ENCODE measurements around the gene HPSE2.

The HPSE2 gene

DNA sequence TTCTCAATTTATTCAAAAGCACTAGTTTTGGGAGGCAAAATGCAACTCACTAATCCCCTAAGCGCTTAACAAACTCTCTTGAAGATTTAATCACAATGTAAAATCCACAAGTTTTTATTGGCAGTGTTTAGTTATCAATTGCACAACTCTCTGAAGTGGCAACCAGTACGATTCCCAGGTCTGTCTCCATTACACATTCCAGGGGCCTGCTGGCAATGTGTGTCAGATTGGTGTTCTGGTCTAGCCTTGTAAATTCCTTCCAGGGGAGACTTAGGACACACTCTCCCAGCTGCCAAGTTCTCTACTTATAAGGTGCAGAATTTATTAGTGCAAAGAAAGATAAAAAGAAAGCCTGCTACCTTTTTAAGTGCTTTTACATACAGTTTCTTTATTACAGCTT, 624.2 kb downstream of the HPSE2 start:
- DNase-seq (ENCODE audit: low read depth, low spot score): no peak
- Histone ChIP-seq H3K9ac (ENCODE audit: insufficient read length) (no peak overlapping the region), H3K4me3 (no peak overlapping the region), H3K36me3 (ENCODE audit: insufficient read depth, low read length) (no peaks in the 10 kb centered on the region), H3K9me3 (ENCODE audit: low read depth, low read length) (no peaks in the 10 kb centered on the region), H3K27ac (no peak overlapping the region)
- TF ChIP-seq POLR2AphosphoS5 (IDR thresholded peaks at IDR 0.05; ENCODE audit: borderline replicate concordance, low read depth, low read length) (no peak), FOXP2 (optimal IDR thresholded peaks at IDR 0.05; ENCODE audit: control extremely low read depth, extremely low read length, insufficient read depth) (no peak), EZH2 (IDR thresholded peaks at IDR 0.05) (no peak)

DNA sequence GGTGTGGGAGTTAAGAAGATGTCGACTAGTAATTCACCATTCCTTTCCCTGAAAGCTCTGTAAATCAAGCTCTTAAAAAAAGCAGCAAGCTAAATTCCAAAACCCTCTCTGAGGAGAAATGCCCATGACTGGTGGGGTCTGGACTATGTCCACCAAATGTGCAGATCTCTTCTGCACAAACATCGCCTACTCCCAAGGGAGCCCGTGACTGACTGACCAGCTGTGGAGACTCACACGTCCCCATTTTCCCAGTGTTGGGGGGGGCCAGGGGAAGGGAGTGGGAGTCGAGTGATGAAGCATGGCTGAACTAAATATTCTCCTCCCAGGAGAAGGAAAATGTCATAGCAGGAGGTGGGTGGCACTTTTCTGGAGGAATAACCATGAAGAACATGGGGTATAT, 624.8 kb downstream of the HPSE2 start:
- no peak for TF ChIP-seq POLR2AphosphoS5 (IDR thresholded peaks at IDR 0.05; ENCODE audit: borderline replicate concordance, low read depth, low read length)
- no peak for TF ChIP-seq FOXP2 (optimal IDR thresholded peaks at IDR 0.05; ENCODE audit: control extremely low read depth, extremely low read length, insufficient read depth)
- no peak for TF ChIP-seq EZH2 (IDR thresholded peaks at IDR 0.05)
- H3K9ac ChIP-seq (ENCODE audit: insufficient read length): no peak overlapping the region

DNA sequence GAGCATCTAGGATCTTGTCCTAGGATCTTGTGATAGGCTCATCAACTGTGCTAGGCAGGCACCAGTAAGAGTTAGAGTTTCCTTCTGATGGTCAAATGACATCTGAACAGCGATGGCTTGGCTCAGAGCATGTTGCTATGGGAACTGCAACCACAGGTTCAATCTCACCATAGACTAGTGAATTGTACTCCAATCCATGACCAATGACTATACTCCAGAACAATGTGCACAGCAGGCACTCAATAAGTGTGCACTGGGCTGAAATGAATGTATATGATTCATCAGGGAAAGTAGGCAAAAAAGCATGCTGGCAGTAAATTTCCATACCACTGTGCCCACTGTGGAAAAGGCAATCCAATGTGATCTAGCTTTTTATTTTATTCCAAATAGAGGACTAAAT, 625.4 kb downstream of the HPSE2 start:
- no peak for TF ChIP-seq POLR2AphosphoS5 (IDR thresholded peaks at IDR 0.05; ENCODE audit: borderline replicate concordance, low read depth, low read length)
- no peak for TF ChIP-seq EZH2 (IDR thresholded peaks at IDR 0.05)
- TF ChIP-seq FOXP2 (optimal IDR thresholded peaks at IDR 0.05; ENCODE audit: control extremely low read depth, extremely low read length, insufficient read depth): no peak
- Histone ChIP-seq H3K9me3 (ENCODE audit: low read depth, low read length) (no peaks in the 10 kb centered on the region), H3K4me3 (no peak overlapping the region), H3K27ac (no peak overlapping the region), H3K9ac (ENCODE audit: insufficient read length) (no peak overlapping the region), H3K36me3 (ENCODE audit: insufficient read depth, low read length) (no peaks in the 10 kb centered on the region)
- no peak for DNase-seq (ENCODE audit: low read depth, low spot score)

More for the DNA sequence above, 624.8 kb downstream of the HPSE2 start:
- Histone ChIP-seq H3K4me3 (no peak overlapping the region), H3K9me3 (ENCODE audit: low read depth, low read length) (no peaks in the 10 kb centered on the region), H3K27ac (no peak overlapping the region), H3K36me3 (ENCODE audit: insufficient read depth, low read length) (no peaks in the 10 kb centered on the region)
- DNase-seq (ENCODE audit: low read depth, low spot score): no peak

DNA sequence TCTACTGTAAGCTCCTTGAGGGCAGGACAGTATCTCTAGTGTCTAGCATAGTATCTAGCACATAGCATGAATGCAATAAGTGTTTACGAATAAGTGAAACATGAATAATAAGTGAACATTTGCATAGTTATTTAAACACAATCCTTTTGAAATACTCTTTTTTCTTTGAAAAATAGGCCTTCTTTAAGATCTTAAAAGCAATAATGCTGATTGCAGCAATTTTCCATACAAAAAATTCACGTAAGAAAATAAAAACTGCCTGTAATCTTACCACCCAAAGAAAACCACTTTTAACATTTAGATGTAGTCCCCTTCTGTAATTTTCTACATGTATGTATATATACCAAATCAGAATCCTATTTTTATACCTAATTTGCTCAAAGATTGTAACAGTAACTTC, 626.4 kb downstream of the HPSE2 start:
- Histone ChIP-seq H3K4me3 (no peak overlapping the region), H3K27ac (no peak overlapping the region), H3K9me3 (ENCODE audit: low read depth, low read length) (no peaks in the 10 kb centered on the region), H3K9ac (ENCODE audit: insufficient read length) (no peak overlapping the region), H3K36me3 (ENCODE audit: insufficient read depth, low read length) (no peaks in the 10 kb centered on the region)
- no peak for TF ChIP-seq EZH2 (IDR thresholded peaks at IDR 0.05)
- TF ChIP-seq FOXP2 (optimal IDR thresholded peaks at IDR 0.05; ENCODE audit: control extremely low read depth, extremely low read length, insufficient read depth): no peak
- TF ChIP-seq POLR2AphosphoS5 (IDR thresholded peaks at IDR 0.05; ENCODE audit: borderline replicate concordance, low read depth, low read length): no peak
- no peak for DNase-seq (ENCODE audit: low read depth, low spot score)

DNA sequence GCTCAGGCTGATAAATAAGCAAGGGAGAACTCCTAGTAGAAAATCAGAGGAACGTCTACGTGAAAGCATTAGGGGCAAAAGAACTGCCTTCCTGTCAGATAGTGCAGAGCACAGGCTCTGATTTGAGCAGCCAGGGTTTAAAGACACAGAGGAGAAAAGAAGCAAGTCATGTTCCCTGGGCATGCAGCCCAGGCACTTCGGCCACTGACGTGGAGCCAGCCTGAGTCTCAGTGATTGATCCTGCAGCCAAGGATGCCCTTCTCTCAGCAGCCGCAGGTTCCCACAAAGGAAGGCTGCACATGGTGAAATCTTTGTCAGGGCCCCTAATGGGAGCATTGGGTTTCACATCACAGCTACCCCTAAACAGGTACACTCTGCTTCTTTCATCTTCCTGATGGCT, 627.2 kb downstream of the HPSE2 start:
- TF ChIP-seq EZH2 (IDR thresholded peaks at IDR 0.05): no peak
- TF ChIP-seq POLR2AphosphoS5 (IDR thresholded peaks at IDR 0.05; ENCODE audit: borderline replicate concordance, low read depth, low read length): no peak
- no peak for TF ChIP-seq FOXP2 (optimal IDR thresholded peaks at IDR 0.05; ENCODE audit: control extremely low read depth, extremely low read length, insufficient read depth)
- no peaks in the 10 kb centered on the region for H3K9me3 ChIP-seq (ENCODE audit: low read depth, low read length)
- DNase-seq (ENCODE audit: low read depth, low spot score): no peak
- H3K27ac ChIP-seq: no peak overlapping the region
- no peaks in the 10 kb centered on the region for H3K36me3 ChIP-seq (ENCODE audit: insufficient read depth, low read length)
- H3K4me3 ChIP-seq: no peak overlapping the region
- no peak overlapping the region for H3K9ac ChIP-seq (ENCODE audit: insufficient read length)

DNA sequence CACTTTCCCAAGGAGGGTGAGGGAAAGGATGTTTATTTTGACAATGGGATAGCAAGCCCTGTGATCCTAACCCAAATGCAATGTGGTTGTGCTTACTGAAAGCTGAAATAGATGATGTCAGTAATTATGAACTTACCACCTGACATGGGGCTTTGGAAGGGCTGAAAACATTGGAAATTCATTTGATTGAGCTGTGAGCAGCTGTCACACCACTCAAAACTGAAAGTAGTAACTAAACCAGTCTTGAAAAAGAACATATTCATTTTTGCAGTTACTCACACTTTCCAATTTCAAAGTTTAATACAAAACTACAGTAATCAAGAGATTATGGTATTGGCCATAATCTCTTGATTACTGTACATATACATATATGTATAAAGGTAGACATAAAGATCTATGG, 633.4 kb downstream of the HPSE2 start:
- DNase-seq (ENCODE audit: low read depth, low spot score): no peak
- Histone ChIP-seq H3K27ac (no peak overlapping the region), H3K36me3 (ENCODE audit: insufficient read depth, low read length) (no peaks in the 10 kb centered on the region), H3K9ac (ENCODE audit: insufficient read length) (no peak overlapping the region), H3K9me3 (ENCODE audit: low read depth, low read length) (no peaks in the 10 kb centered on the region), H3K4me3 (no peak overlapping the region)
- TF ChIP-seq EZH2 (IDR thresholded peaks at IDR 0.05) (no peak), FOXP2 (optimal IDR thresholded peaks at IDR 0.05; ENCODE audit: control extremely low read depth, extremely low read length, insufficient read depth) (no peak), POLR2AphosphoS5 (IDR thresholded peaks at IDR 0.05; ENCODE audit: borderline replicate concordance, low read depth, low read length) (no peak)

DNA sequence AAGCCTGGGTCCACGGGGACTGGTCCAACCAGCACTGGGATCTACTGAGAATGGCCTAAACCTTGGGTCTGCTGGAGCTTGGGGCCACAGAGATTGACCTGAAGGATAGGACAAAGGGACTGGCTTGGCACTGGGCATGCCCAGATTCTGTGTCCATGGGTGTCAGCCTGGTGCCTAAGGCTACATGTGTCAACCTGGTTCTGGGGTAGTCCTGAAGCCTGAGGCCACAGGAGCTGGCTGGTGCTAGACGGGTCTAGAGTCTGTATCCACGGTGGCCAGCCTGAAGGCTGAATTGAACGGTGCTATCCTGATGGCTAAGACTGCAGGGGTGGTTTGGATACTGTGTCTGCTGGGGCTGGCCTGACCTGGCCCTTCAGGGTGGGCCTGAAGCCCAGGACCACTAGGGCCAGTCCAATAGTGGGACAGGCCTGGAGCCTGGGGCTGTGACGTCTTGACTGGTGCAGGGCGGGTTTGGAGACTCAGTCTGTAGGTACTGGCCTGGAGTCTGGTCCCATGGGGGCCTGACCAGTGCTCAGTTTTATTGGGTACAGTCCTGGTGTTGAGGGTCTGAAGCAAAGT, 636.5 kb downstream of the HPSE2 start:
- Histone ChIP-seq H3K36me3 (ENCODE audit: insufficient read depth, low read length) (no peaks in the 10 kb centered on the region), H3K27ac (no peak overlapping the region), H3K9me3 (ENCODE audit: low read depth, low read length) (no peaks in the 10 kb centered on the region), H3K9ac (ENCODE audit: insufficient read length) (no peak overlapping the region), H3K4me3 (no peak overlapping the region)
- TF ChIP-seq EZH2 (IDR thresholded peaks at IDR 0.05) (no peak), FOXP2 (optimal IDR thresholded peaks at IDR 0.05; ENCODE audit: control extremely low read depth, extremely low read length, insufficient read depth) (no peak), POLR2AphosphoS5 (IDR thresholded peaks at IDR 0.05; ENCODE audit: borderline replicate concordance, low read depth, low read length) (no peak)
- DNase-seq (ENCODE audit: low read depth, low spot score): no peak

DNA sequence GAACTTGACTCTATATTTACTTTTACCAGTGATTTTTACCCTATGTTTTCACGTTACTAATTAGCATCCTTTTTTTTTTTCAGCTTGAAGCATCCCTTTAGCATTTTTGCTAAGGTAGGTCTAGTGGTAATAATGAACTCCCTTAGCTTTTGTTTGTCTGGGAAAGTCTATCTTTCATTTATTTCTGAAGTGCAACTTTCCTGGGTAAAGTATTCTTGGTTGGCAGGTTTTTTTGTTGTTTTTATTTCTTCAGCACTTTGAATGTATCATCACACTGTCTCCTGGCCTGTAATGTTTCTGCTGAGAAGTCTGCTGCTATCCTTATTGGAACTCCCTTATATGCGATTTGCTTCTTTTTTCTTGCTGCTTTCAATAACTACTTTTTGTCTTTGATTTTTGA, 639.2 kb downstream of the HPSE2 start:
- no peaks in the 10 kb centered on the region for H3K36me3 ChIP-seq (ENCODE audit: insufficient read depth, low read length)
- no peak overlapping the region for H3K4me3 ChIP-seq
- no peak for DNase-seq (ENCODE audit: low read depth, low spot score)
- H3K9me3 ChIP-seq (ENCODE audit: low read depth, low read length): no peaks in the 10 kb centered on the region
- no peak overlapping the region for H3K9ac ChIP-seq (ENCODE audit: insufficient read length)
- no peak overlapping the region for H3K27ac ChIP-seq
- TF ChIP-seq POLR2AphosphoS5 (IDR thresholded peaks at IDR 0.05; ENCODE audit: borderline replicate concordance, low read depth, low read length) (no peak), EZH2 (IDR thresholded peaks at IDR 0.05) (no peak), FOXP2 (optimal IDR thresholded peaks at IDR 0.05; ENCODE audit: control extremely low read depth, extremely low read length, insufficient read depth) (no peak)

DNA sequence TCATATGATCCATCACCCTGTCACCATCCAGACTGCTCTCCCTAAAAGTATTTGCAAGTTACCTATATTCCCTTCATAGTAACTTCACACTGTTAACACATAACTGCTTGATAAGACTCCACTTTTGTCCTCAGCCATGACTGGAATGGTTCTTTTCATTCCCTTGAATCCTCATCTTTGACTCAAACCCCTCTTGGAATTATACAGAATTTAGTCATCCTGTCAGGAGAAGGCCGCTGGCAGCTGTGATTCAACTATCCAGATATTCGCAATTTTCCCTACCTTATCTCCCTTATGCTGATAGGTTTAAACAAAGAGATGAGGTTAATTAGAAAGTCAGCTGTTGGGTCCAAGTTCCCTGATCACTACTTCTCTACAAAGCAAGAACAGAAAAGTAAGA, 646.0 kb downstream of the HPSE2 start:
- no peak overlapping the region for H3K27ac ChIP-seq
- DNase-seq (ENCODE audit: low read depth, low spot score): no peak
- TF ChIP-seq FOXP2 (optimal IDR thresholded peaks at IDR 0.05; ENCODE audit: control extremely low read depth, extremely low read length, insufficient read depth) (no peak), EZH2 (IDR thresholded peaks at IDR 0.05) (no peak), POLR2AphosphoS5 (IDR thresholded peaks at IDR 0.05; ENCODE audit: borderline replicate concordance, low read depth, low read length) (no peak)

More for the DNA sequence above, 646.0 kb downstream of the HPSE2 start:
- H3K4me3 ChIP-seq: no peak overlapping the region
- no peaks in the 10 kb centered on the region for H3K9me3 ChIP-seq (ENCODE audit: low read depth, low read length)
- H3K9ac ChIP-seq (ENCODE audit: insufficient read length): no peak overlapping the region
- H3K36me3 ChIP-seq (ENCODE audit: insufficient read depth, low read length): no peaks in the 10 kb centered on the region
